Measurements from ENCODE around the gene SELENOS.

- TF ChIP-seq POLR2A (IDR thresholded peaks at IDR 0.05): no peak
- TF ChIP-seq, protein P1, sequence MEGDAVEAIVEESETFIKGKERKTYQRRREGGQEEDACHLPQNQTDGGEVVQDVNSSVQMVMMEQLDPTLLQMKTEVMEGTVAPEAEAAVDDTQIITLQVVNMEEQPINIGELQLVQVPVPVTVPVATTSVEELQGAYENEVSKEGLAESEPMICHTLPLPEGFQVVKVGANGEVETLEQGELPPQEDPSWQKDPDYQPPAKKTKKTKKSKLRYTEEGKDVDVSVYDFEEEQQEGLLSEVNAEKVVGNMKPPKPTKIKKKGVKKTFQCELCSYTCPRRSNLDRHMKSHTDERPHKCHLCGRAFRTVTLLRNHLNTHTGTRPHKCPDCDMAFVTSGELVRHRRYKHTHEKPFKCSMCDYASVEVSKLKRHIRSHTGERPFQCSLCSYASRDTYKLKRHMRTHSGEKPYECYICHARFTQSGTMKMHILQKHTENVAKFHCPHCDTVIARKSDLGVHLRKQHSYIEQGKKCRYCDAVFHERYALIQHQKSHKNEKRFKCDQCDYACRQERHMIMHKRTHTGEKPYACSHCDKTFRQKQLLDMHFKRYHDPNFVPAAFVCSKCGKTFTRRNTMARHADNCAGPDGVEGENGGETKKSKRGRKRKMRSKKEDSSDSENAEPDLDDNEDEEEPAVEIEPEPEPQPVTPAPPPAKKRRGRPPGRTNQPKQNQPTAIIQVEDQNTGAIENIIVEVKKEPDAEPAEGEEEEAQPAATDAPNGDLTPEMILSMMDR (IDR thresholded peaks at IDR 0.05): no peak
These were observed 2.3 kb downstream of the SELENOS start for GRCh38 chr15:101275018-101275417.
